MM.1S (cell line): ENCODE data around the gene TBC1D21.

ENCODE experiments used
- DNase-seq: peaks from one replicate; pipeline ENCODE4 v3.0.0-alpha.2; 2015
- H2AFZ ChIP-seq: fragments of 300-600 bp; sonication (generic); 2 replicates; pipeline ENCODE4 v1.6.0; 2016; ENCODE audit warnings: antibody characterized with exemption, low read length
- H3F3A ChIP-seq: fragments of 300-600 bp; sonication (generic); 2 replicates; pipeline ENCODE4 v1.6.1; 2016; ENCODE audit warnings: mild to moderate bottlenecking, antibody characterized with exemption, low read length, moderate library complexity, mixed read lengths; ENCODE audit not compliant: insufficient read depth
- H3K27ac ChIP-seq: fragments of 300-600 bp; sonication (generic); 2 replicates; pipeline ENCODE4 v1.5.1; 2016; ENCODE audit warnings: mild to moderate bottlenecking, low read length
- H3K27me3 ChIP-seq: fragments of 300-600 bp; sonication (generic); replicated peaks from 2 replicates; pipeline ENCODE4 v1.6.0; 2016; ENCODE audit warnings: low read length; ENCODE audit not compliant: insufficient read depth
- H3K36me3 ChIP-seq: fragments of 300-600 bp; sonication (generic); replicated peaks from 2 replicates; pipeline ENCODE4 v1.6.1; 2016; ENCODE audit warnings: mild to moderate bottlenecking, low read length, mixed read lengths; ENCODE audit not compliant: insufficient read depth
- H3K4me1 ChIP-seq: fragments of 300-600 bp; sonication (generic); 2 replicates; pipeline ENCODE4 v1.6.1; 2016; ENCODE audit warnings: low read length, mixed read lengths
- H3K4me2 ChIP-seq: fragments of 300-600 bp; sonication (generic); 2 replicates; pipeline ENCODE4 v1.6.0; 2016; ENCODE audit warnings: low read depth, low read length
- H3K4me3 ChIP-seq: fragments of 300-600 bp; sonication (generic); 2 replicates; pipeline ENCODE4 v1.5.1; 2016; ENCODE audit warnings: low read length, mixed read lengths
- H3K79me2 ChIP-seq: fragments of 300-600 bp; sonication (generic); 2 replicates; pipeline ENCODE4 v1.6.1; 2016; ENCODE audit warnings: mixed run types, low read length, mixed read lengths
- H3K9ac ChIP-seq: fragments of 300-600 bp; sonication (generic); 2 replicates; pipeline ENCODE4 v1.6.1; 2016; ENCODE audit warnings: low read length, mixed read lengths
- H3K9me2 ChIP-seq: fragments of 300-600 bp; sonication (generic); replicated peaks from 2 replicates; pipeline ENCODE4 v1.6.1; 2016; ENCODE audit warnings: mild to moderate bottlenecking, low read length, mixed read lengths; ENCODE audit not compliant: insufficient read depth
- H3K9me3 ChIP-seq: fragments of 300-600 bp; sonication (generic); replicated peaks from 2 replicates; pipeline ENCODE4 v1.6.1; 2016; ENCODE audit warnings: mild to moderate bottlenecking, low read length, mixed read lengths; ENCODE audit not compliant: insufficient read depth
- H4K20me1 ChIP-seq: fragments of 300-600 bp; sonication (generic); 2 replicates; pipeline ENCODE4 v1.6.1; 2016; ENCODE audit warnings: mild to moderate bottlenecking, low read length, moderate library complexity, mixed read lengths; ENCODE audit not compliant: insufficient read depth
- EZH2 ChIP-seq: fragments of 300-600 bp; sonication (generic); optimal IDR thresholded peaks from 2 replicates; pipeline ENCODE3; 2017; ENCODE audit warnings: low read depth, mild to moderate bottlenecking, antibody characterized with exemption, low read length, mixed read lengths
- EZH2phosphoT487 ChIP-seq: fragments of 300-600 bp; sonication (generic); IDR thresholded peaks from 2 replicates; pipeline ENCODE4 v1.6.1; 2018; ENCODE audit warnings: antibody characterized with exemption, low read length
- TF ChIP-seq, protein P1 (sequence below): fragments of 300-600 bp; sonication (generic); IDR thresholded peaks from 2 replicates; pipeline ENCODE4 v1.5.1; 2016; ENCODE audit warnings: antibody characterized with exemption, low read length, mixed read lengths

TBC1D21 gene

GRCh38 chr15:73854265-73854664 is 19.1 kb upstream of the TBC1D21 start:
- Histone ChIP-seq H3K79me2 (no peaks in the 10 kb centered on the region), H3K9me3 (no peaks in the 10 kb centered on the region), H3K27me3 (peaks cover 30% of the 10 kb centered on the region), H3F3A (no peaks in the 10 kb centered on the region), H2AFZ (no peak overlapping the region), H3K4me2 (no peak overlapping the region), H4K20me1 (no peaks in the 10 kb centered on the region), H3K9ac (no peak overlapping the region), H3K9me2 (no peaks in the 10 kb centered on the region), H3K4me3 (no peak overlapping the region), H3K4me1 (no peaks in the 10 kb centered on the region), H3K36me3 (no peaks in the 10 kb centered on the region), H3K27ac (no peak overlapping the region)
- no peak for TF ChIP-seq EZH2phosphoT487
- TF ChIP-seq, protein P1, sequence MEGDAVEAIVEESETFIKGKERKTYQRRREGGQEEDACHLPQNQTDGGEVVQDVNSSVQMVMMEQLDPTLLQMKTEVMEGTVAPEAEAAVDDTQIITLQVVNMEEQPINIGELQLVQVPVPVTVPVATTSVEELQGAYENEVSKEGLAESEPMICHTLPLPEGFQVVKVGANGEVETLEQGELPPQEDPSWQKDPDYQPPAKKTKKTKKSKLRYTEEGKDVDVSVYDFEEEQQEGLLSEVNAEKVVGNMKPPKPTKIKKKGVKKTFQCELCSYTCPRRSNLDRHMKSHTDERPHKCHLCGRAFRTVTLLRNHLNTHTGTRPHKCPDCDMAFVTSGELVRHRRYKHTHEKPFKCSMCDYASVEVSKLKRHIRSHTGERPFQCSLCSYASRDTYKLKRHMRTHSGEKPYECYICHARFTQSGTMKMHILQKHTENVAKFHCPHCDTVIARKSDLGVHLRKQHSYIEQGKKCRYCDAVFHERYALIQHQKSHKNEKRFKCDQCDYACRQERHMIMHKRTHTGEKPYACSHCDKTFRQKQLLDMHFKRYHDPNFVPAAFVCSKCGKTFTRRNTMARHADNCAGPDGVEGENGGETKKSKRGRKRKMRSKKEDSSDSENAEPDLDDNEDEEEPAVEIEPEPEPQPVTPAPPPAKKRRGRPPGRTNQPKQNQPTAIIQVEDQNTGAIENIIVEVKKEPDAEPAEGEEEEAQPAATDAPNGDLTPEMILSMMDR: no peak
- TF ChIP-seq EZH2: no peak
- DNase-seq: no peak

GRCh38 chr15:73856458-73857192 is 16.7 kb upstream of the TBC1D21 start:
- no peak overlapping the region for H3K9ac ChIP-seq
- no peaks in the 10 kb centered on the region for H3K79me2 ChIP-seq
- TF ChIP-seq EZH2phosphoT487 (no peak), EZH2 (no peak)
- TF ChIP-seq, protein P1: no peak
- H3K4me2 ChIP-seq: no peak overlapping the region
- no peaks in the 10 kb centered on the region for H3K9me3 ChIP-seq
- no peaks in the 10 kb centered on the region for H3F3A ChIP-seq
- H4K20me1 ChIP-seq: no peaks in the 10 kb centered on the region
- H3K36me3 ChIP-seq: no peaks in the 10 kb centered on the region
- no peak overlapping the region for H3K27ac ChIP-seq
- no peak overlapping the region for H3K4me3 ChIP-seq
- no peak for DNase-seq
- H3K4me1 ChIP-seq: no peaks in the 10 kb centered on the region
- H3K27me3 ChIP-seq: peaks cover 40% of the 10 kb centered on the region
- H3K9me2 ChIP-seq: no peaks in the 10 kb centered on the region
- no peak overlapping the region for H2AFZ ChIP-seq

GRCh38 chr15:73857193-73857920 is 16.0 kb upstream of the TBC1D21 start:
- Histone ChIP-seq H3K4me3 (no peak overlapping the region), H3K9me2 (no peaks in the 10 kb centered on the region), H3K27me3 (peaks cover 40% of the 10 kb centered on the region), H3K9ac (no peak overlapping the region), H3K79me2 (no peaks in the 10 kb centered on the region), H2AFZ (no peak overlapping the region), H3K27ac (no peak overlapping the region), H3K4me1 (no peaks in the 10 kb centered on the region), H3K9me3 (no peaks in the 10 kb centered on the region), H3K4me2 (no peak overlapping the region), H3K36me3 (no peaks in the 10 kb centered on the region), H4K20me1 (no peaks in the 10 kb centered on the region), H3F3A (no peaks in the 10 kb centered on the region)
- TF ChIP-seq EZH2phosphoT487 (no peak), EZH2 (no peak)
- TF ChIP-seq, protein P1: no peak
- DNase-seq: no peak
